Activated T-cell treated with anti-CD3 and anti-CD28 coated beads, Interleukin-2, amount 50 U/mL, for 4 hours (primary cell): ENCODE data around the gene SMAD7. TPM values are rescaled to one million over a fixed set of nuclear protein-coding genes. Genes with fewer than 3 reads are reported as not detected.
A peak's percentile ranks its signal among the peaks of the same experiment; 100 is the strongest.

Experiments
- ATAC-seq, 2 donors: fragments of 200-7000 bp; cut with Tn5 transposase; one replicate each; pipeline ENCODE4 v1.10.0; 2021
- DNase-seq: peaks from one replicate; pipeline ENCODE4 v3.0.0-alpha.2; 2020
- H3K27me3 Mint-ChIP-seq: one replicate; pipeline ENCODE4 v1.8.0; 2021; ENCODE audit warnings: low read depth, mixed read lengths
- H3K36me3 Mint-ChIP-seq: one replicate; pipeline ENCODE4 v1.8.0; 2022; ENCODE audit warnings: mixed read lengths; ENCODE audit not compliant: insufficient read depth
- H3K4me1 Mint-ChIP-seq: one replicate; pipeline ENCODE4 v1.8.0; 2021; ENCODE audit warnings: low read depth, mixed read lengths
- H3K4me3 Mint-ChIP-seq: one replicate; pipeline ENCODE4 v1.8.0; 2021; ENCODE audit warnings: mild to moderate bottlenecking, moderate library complexity, mixed read lengths
- H3K9me3 Mint-ChIP-seq: one replicate; pipeline ENCODE4 v1.8.0; 2021; ENCODE audit warnings: mixed read lengths
- total RNA-seq, 3 donors: library from RNA; stranded (reverse); gene quantifications; one replicate each; pipeline ENCODE4 v1.2.1, GENCODE V29; 2021

The SMAD7 gene
- total RNA-seq, 3 donors from 2014 or later = 8.0 to 13.6 (median 9.6) TPM

- Mint-ChIP-seq H3K4me1 (peaks cover 4% of the 10 kb centered on the region), H3K9me3 (no peaks in the 10 kb centered on the region), H3K27me3 (no peaks in the 10 kb centered on the region), H3K36me3 (no peaks in the 10 kb centered on the region), H3K4me3 (no peak overlapping the region)
- DNase-seq (no peak), ATAC-seq (no peak)
Measured at GRCh38 chr18:48991319-48991660, 40.5 kb upstream of the SMAD7 start.

- Mint-ChIP-seq H3K27me3 (no peaks in the 10 kb centered on the region), H3K4me3 (no peak overlapping the region), H3K9me3 (no peaks in the 10 kb centered on the region), H3K4me1 (peaks cover 3% of the 10 kb centered on the region), H3K36me3 (no peaks in the 10 kb centered on the region)
- ATAC-seq (peak in 1 of 2 donors; percentile 12), DNase-seq (no peak)
Measured at GRCh38 chr18:48990481-48991318, 39.9 kb upstream of the SMAD7 start.

GRCh38 chr18:48989304-48990303 is 38.8 kb upstream of the SMAD7 start:
- Mint-ChIP-seq H3K36me3 (no peaks in the 10 kb centered on the region), H3K4me3 (no peak overlapping the region), H3K4me1 (peaks cover 1% of the 10 kb centered on the region), H3K27me3 (no peaks in the 10 kb centered on the region), H3K9me3 (no peaks in the 10 kb centered on the region)
- ATAC-seq = no peak
- DNase-seq = no peak

GRCh38 chr18:48988508-48989303 is 37.9 kb upstream of the SMAD7 start:
- Mint-ChIP-seq H3K27me3 (no peaks in the 10 kb centered on the region), H3K4me1 (peaks cover 1% of the 10 kb centered on the region), H3K36me3 (no peaks in the 10 kb centered on the region), H3K4me3 (no peak overlapping the region), H3K9me3 (no peaks in the 10 kb centered on the region)
- DNase-seq (no peak), ATAC-seq (no peak)

DNA sequence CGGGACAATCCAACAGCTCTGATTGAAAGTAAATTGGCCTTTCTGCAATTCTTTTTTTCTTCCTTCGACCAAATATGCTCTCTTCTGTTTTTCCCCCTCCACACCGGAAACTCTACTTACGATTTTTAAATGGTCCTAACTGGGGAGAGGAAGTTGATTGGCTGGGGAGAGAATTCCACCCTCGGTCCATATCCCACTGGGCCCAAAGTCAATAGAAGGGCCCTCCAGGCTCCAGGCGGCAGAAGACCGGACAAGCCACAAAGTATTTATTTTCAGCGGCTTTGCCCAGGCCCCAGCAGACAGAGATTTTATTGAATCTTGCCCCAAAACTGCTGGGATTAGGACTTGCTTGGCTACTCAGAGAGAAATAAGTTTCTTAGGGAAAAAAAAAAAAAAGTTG is 37.1 kb upstream of the SMAD7 start:
- no peak overlapping the region for H3K4me3 Mint-ChIP-seq
- ATAC-seq (no peak), DNase-seq (no peak)
- H3K4me1 Mint-ChIP-seq = no peaks in the 10 kb centered on the region
- peaks cover 2% of the 10 kb centered on the region for H3K27me3 Mint-ChIP-seq
- H3K36me3 Mint-ChIP-seq = no peaks in the 10 kb centered on the region
- H3K9me3 Mint-ChIP-seq = no peaks in the 10 kb centered on the region

GRCh38 chr18:48986851-48987761 is 36.3 kb upstream of the SMAD7 start:
- DNase-seq = no peak
- no peaks in the 10 kb centered on the region for H3K36me3 Mint-ChIP-seq
- no peaks in the 10 kb centered on the region for H3K4me1 Mint-ChIP-seq
- H3K27me3 Mint-ChIP-seq = peaks cover 2% of the 10 kb centered on the region
- H3K9me3 Mint-ChIP-seq = no peaks in the 10 kb centered on the region
- no peak for ATAC-seq
- no peak overlapping the region for H3K4me3 Mint-ChIP-seq

- H3K36me3 Mint-ChIP-seq = no peaks in the 10 kb centered on the region
- no peak overlapping the region for H3K4me3 Mint-ChIP-seq
- H3K9me3 Mint-ChIP-seq = no peaks in the 10 kb centered on the region
- ATAC-seq (no peak), DNase-seq (no peak)
- no peaks in the 10 kb centered on the region for H3K4me1 Mint-ChIP-seq
- H3K27me3 Mint-ChIP-seq = peaks cover 2% of the 10 kb centered on the region
Measured at GRCh38 chr18:48985161-48985560, 34.4 kb upstream of the SMAD7 start.

DNA sequence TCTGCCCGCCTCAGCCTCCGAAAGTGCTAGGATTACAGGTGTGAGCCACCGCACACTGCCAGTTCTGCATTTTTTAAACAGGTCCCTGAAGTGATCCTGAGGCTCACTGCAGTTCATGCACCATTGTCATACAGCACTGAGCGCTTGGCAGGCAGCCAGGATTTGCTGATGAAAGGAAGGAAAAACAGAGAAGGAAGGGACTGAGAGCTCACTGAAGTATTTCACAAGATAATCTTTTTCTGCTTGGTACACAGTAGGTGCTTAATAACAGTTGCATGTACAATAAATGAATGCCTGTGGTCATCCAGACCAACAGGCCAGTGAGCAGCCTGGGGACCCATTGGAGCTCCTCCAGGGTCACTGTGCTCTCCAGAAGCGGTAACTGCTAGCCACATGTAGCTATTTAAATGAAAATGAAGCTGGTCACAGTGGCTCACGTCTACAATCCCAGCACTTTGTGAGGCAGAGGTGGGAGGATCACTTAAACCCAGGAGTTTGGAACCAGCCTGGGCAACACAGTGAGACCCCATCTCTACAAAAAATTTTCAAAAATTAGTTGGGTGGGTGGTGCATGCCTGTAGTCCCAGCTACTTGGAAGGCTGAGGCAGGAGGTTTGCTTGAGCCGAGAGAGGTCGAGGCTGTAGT is 33.1 kb upstream of the SMAD7 start:
- Mint-ChIP-seq H3K9me3 (no peaks in the 10 kb centered on the region), H3K4me1 (no peaks in the 10 kb centered on the region), H3K36me3 (no peaks in the 10 kb centered on the region), H3K4me3 (no peak overlapping the region), H3K27me3 (peaks cover 2% of the 10 kb centered on the region)
- DNase-seq (no peak), ATAC-seq (no peak)

DNA sequence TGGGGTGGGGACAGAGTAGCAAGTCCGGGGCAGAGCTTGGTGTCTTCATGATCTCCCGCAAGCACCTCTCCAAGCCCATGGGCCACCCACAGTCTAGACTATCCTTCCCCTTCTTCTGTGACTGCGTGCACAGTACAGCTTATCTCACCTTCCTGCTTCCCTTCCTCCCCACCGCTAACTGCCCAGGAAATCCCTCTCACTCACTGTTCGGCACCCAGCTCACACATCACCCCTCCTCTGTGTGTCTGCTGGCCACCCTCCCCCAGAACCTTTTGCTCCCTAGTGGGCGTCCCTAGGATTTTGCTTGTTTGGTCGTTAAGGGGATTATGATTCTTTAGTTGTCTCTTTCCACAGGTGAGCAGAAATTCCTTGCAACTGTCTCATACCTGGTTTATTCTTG is 31.5 kb upstream of the SMAD7 start:
- Mint-ChIP-seq H3K4me3 (no peak overlapping the region), H3K27me3 (peaks cover 11% of the 10 kb centered on the region), H3K4me1 (no peaks in the 10 kb centered on the region), H3K9me3 (no peaks in the 10 kb centered on the region), H3K36me3 (no peaks in the 10 kb centered on the region)
- no peak for DNase-seq
- ATAC-seq = no peak

DNA sequence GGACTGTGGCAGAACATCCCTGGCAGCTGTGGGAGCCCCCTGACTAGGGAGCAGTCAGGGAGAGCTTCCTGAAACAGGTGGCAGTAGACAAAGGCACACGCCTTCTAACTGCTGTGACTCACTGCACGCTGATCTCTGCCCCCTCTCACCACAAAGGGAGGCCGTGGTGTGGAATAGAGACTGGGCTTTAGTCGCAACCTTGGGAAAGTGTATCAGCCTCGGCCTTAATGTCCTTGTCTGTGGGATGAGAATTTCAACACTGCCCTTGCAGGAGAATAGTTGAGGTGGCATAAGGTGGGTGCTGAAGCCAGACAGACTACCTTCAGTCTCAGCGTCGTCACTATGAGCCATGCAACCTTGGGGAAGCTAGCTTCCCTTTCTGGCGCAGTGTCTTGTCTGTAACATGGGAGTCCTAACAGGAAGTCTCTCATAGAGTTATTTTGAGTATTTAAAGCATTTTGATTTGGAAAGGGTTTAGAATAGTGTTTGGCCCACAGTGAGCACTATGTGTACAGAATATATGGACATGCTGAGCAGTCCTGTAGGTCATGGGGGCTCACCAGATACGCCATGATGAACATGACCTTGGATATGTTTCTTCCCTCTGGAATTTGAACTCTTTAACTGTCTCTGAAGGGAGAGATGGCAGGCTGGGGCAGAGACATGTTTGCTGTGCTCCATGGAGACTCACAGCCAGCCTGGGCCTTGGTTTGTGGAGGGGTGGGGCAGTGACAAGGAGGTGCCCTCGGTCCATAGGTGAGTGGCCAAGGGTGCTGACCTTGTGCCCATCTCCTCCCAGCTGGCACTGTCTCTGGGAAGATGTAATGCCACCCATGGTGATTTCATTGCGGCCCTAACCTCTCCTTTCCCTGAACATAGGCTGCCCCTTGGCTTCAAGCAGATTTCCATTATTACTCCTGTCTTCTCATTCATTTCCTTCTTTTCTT is 29.5 kb upstream of the SMAD7 start:
- no peak overlapping the region for H3K4me3 Mint-ChIP-seq
- H3K9me3 Mint-ChIP-seq = no peaks in the 10 kb centered on the region
- H3K36me3 Mint-ChIP-seq = no peaks in the 10 kb centered on the region
- peaks cover 5% of the 10 kb centered on the region for H3K4me1 Mint-ChIP-seq
- no peak for ATAC-seq
- DNase-seq = no peak
- H3K27me3 Mint-ChIP-seq = peaks cover 14% of the 10 kb centered on the region

DNA sequence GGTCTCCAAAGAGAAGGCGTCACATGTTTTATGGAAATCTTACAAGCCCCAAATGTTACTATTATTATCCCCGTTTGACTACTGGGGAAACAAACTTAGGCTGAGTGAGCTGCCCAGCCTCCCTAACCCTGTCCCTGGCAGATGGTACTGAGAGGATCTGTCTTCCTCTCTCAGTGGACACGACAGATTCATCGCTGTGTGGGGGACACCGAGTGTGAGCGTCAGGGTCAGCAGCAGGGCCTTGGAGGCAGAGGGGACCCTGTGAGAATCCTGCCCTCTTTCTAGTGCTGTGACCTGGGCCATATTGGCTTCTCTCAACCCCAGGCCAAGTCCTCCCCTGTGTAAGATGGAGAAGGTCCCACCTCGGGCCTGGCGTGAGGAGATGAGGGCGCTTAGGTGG is 27.1 kb upstream of the SMAD7 start:
- DNase-seq = no peak
- Mint-ChIP-seq H3K4me1 (peaks cover 9% of the 10 kb centered on the region), H3K4me3 (peak overlapping the region; percentile 2), H3K36me3 (no peaks in the 10 kb centered on the region), H3K27me3 (peaks cover 16% of the 10 kb centered on the region), H3K9me3 (no peaks in the 10 kb centered on the region)
- ATAC-seq = no peak
